K562 treated with DMSO at 1 percent for 24 hours (cell line): ENCODE measurements around the gene BABAM1. TPM values are rescaled to one million over a fixed set of nuclear protein-coding genes. Genes with fewer than 3 reads are reported as not detected.

Source experiments
- total RNA-seq: library from RNA; unstranded; fragments of 300-600 nt; gene quantifications from 2 replicates; pipeline ENCODE4 v1.2.3, GENCODE V29; 2022; ENCODE audit warnings: low read depth; ENCODE audit not compliant: insufficient read depth

Gene BABAM1
- total RNA-seq: 97.0 and 121 TPM in 2 replicates

GRCh38 chr19:17266975-17267788 lies at the start of gene BABAM1:
TSS of gene BABAM1 (plus strand) at chr19:17267443. CDS start at chr19:17268807, 1,364 bp downstream.

GRCh38 chr19:17226002-17226933 lies 41.0 kb upstream of the BABAM1 start, which contains the start of gene OCEL1:
TSS of gene OCEL1 (plus strand) at chr19:17226226. CDS start at chr19:17226248, 22 bp downstream.

GRCh38 chr19:17245535-17245984 lies 21.7 kb upstream of the BABAM1 start, which contains the start of gene NR2F6:
TSS of gene NR2F6 (minus strand) at chr19:17245919. CDS start at chr19:17245220, 699 bp downstream.

GRCh38 chr19:17264641-17264979 lies 2.6 kb upstream of the BABAM1 start, which contains the start of gene USHBP1:
TSS of gene USHBP1 (minus strand) at chr19:17264745. CDS start at chr19:17264299, 446 bp downstream.

GRCh38 chr19:17281391-17282304 lies 14.4 kb downstream of the BABAM1 start, which contains the start of gene ANKLE1:
TSS of gene ANKLE1 (plus strand) at chr19:17281901. CDS start at chr19:17281921, 20 bp downstream.

GRCh38 chr19:17303167-17303939 lies 36.1 kb downstream of the BABAM1 start, which contains the start of gene ABHD8:
TSS of gene ABHD8 (minus strand) at chr19:17303425. CDS start at chr19:17301616, 1,809 bp downstream.

GRCh38 chr19:17305517-17306284 lies 38.5 kb downstream of the BABAM1 start, which contains the start of gene MRPL34:
TSS of gene MRPL34 (plus strand) at chr19:17305872. CDS start at chr19:17305893, 21 bp downstream.

GRCh38 chr19:17309198-17309964 lies 42.1 kb downstream of the BABAM1 start, which contains the start of gene DDA1:
TSS of gene DDA1 (plus strand) at chr19:17309563. CDS start at chr19:17309655, 92 bp downstream.

Other genes starting within 250 kb of the BABAM1 start
- gene CPAMD8, start 240.6 kb upstream of the BABAM1 start, total RNA-seq: 2.7 and 4.1 TPM in 2 replicates
- 22.6 and 23.1 TPM in 2 replicates for gene HAUS8, start 192.0 kb upstream of the BABAM1 start, total RNA-seq
- gene MYO9B, start 191.7 kb upstream of the BABAM1 start, total RNA-seq: 89.0 and 94.7 TPM in 2 replicates
- gene USE1, start 52.1 kb upstream of the BABAM1 start, total RNA-seq: 40.5 and 47.2 TPM in 2 replicates
- gene OCEL1, start 41.2 kb upstream of the BABAM1 start, total RNA-seq: 95.8 and 110 TPM in 2 replicates
- 199 and 227 TPM in 2 replicates for gene NR2F6, start 21.5 kb upstream of the BABAM1 start, total RNA-seq
- gene USHBP1, start 2.7 kb upstream of the BABAM1 start, total RNA-seq: not detected in 2 replicates
- 3.1 and 3.2 TPM in 2 replicates for gene ANKLE1, start 14.5 kb downstream of the BABAM1 start, total RNA-seq
- 54.5 and 56.1 TPM in 2 replicates for gene ABHD8, start 36.0 kb downstream of the BABAM1 start, total RNA-seq
- gene MRPL34, start 38.4 kb downstream of the BABAM1 start, total RNA-seq: 173 and 196 TPM in 2 replicates
- 112 and 122 TPM in 2 replicates for gene DDA1, start 42.1 kb downstream of the BABAM1 start, total RNA-seq
- 13.4 and 13.9 TPM in 2 replicates for gene ANO8, start 67.4 kb downstream of the BABAM1 start, total RNA-seq
- 84.4 and 97.9 TPM in 2 replicates for gene GTPBP3, start 70.1 kb downstream of the BABAM1 start, total RNA-seq
- 0.32 and 0.45 TPM in 2 replicates for gene PLVAP, start 109.9 kb downstream of the BABAM1 start, total RNA-seq
- 1.1 TPM in 1 of 2 replicates, not detected in the other for gene CCDC194, start 126.8 kb downstream of the BABAM1 start, total RNA-seq
- gene BST2, start 138.2 kb downstream of the BABAM1 start, total RNA-seq: 496 and 532 TPM in 2 replicates
- gene MVB12A, start 152.6 kb downstream of the BABAM1 start, total RNA-seq: 112 and 116 TPM in 2 replicates
- gene TMEM221, start 181.2 kb downstream of the BABAM1 start, total RNA-seq: 0.54 and 0.67 TPM in 2 replicates
- gene NXNL1, start 193.5 kb downstream of the BABAM1 start, total RNA-seq: not detected in 2 replicates
- gene SLC27A1, start 203.1 kb downstream of the BABAM1 start, total RNA-seq: 4.8 and 5.7 TPM in 2 replicates
- gene PGLS, start 244.2 kb downstream of the BABAM1 start, total RNA-seq: 196 and 213 TPM in 2 replicates